Spinal cord (tissue), 10 donors: ENCODE results near the gene VPS37B. TPM values are rescaled to one million over a fixed set of nuclear protein-coding genes. Genes with fewer than 3 reads are reported as not detected.
"Not testable (repeated sequence)": the region's sequence is repeated elsewhere in the genome, so short reads cannot be mapped to it uniquely, and the experiment has no call there.

ENCODE experiments used
- DNase-seq, 6 donors: peaks; one replicate each; pipeline versions ENCODE4 v3.0.0 to v3.0.0-alpha.2; 2013 to 2015; ENCODE audit warnings: low spot score in 6 of 6, low read depth in 4 of 6
- H3K27ac ChIP-seq: one replicate; pipeline ENCODE4 v1.5.1; 2013; ENCODE audit warnings: low read depth, low read length, control low read depth
- H3K27me3 ChIP-seq: one replicate; pipeline ENCODE4 v1.6.1; 2013; ENCODE audit warnings: low read length; ENCODE audit not compliant: control insufficient read depth, insufficient read depth
- H3K36me3 ChIP-seq: one replicate; pipeline ENCODE4 v1.6.1; 2013; ENCODE audit warnings: low read length; ENCODE audit not compliant: control insufficient read depth, insufficient read depth
- H3K4me1 ChIP-seq: one replicate; pipeline ENCODE4 v1.6.1; 2013; ENCODE audit warnings: low read length; ENCODE audit not compliant: control insufficient read depth, insufficient read depth
- H3K4me3 ChIP-seq: one replicate; pipeline ENCODE4 v1.5.1; 2013; ENCODE audit warnings: low read depth, low read length, control low read depth
- H3K9me3 ChIP-seq: one replicate; pipeline ENCODE4 v1.6.1; 2013; ENCODE audit warnings: low read length; ENCODE audit not compliant: control insufficient read depth, insufficient read depth
- WGBS: methylation state at CpG from one replicate; pipeline ENCODE4 v1.1.5; 2013; ENCODE audit warnings: missing lambda C conversion rate; ENCODE audit not compliant: insufficient coverage; 5-methylcytosine and 5-hydroxymethylcytosine counted together
- long read RNA-seq, 4 donors: transcript quantifications; one replicate each; lab custom pipeline, GENCODE V29; 2026
- polyA plus RNA-seq, 2 donors: library from polyadenylated mRNA; unstranded; fragments of 120-200 nt; gene quantifications; one replicate each; pipeline ENCODE4 v1.2.1, GENCODE V29; 2013; ENCODE audit not compliant: insufficient read length in 2 of 2
- total RNA-seq, 2 donors: library from RNA; depleted of rRNA in 1 of 2; stranded (reverse); fragments of 120-200 nt in 1 of 2; fragments of >200 nt in 1 of 2; gene quantifications; one replicate each; pipeline versions ENCODE4 v1.2.3 to v1.2.4, GENCODE V29; 2013 to 2014
- donor health status: healthy.

The VPS37B gene, protein sequence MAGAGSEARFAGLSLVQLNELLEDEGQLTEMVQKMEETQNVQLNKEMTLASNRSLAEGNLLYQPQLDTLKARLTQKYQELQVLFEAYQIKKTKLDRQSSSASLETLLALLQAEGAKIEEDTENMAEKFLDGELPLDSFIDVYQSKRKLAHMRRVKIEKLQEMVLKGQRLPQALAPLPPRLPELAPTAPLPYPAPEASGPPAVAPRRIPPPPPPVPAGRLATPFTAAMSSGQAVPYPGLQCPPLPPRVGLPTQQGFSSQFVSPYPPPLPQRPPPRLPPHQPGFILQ
- total RNA-seq = 10 to 100 TPM; 13.7 to 23.4 TPM
- 10 to 100 TPM; 40.6 to 43.2 TPM for polyA plus RNA-seq
- long read RNA-seq, donor 1, transcript VPS37B-201 (4 exons, 3,028 nt) = major isoform, 22 of 29 reads
- long read RNA-seq, donor 1, partial matches to known transcripts = 0 of 29 reads
- long read RNA-seq, donor 1, other reads (novel, unspliced or antisense) = 7 of 29 reads
- long read RNA-seq, donor 2, transcript VPS37B-201 (4 exons, 3,028 nt) = major isoform, 16 of 21 reads
- long read RNA-seq, donor 2, partial matches to known transcripts = 5 of 21 reads
- long read RNA-seq, donor 2, other reads (novel, unspliced or antisense) = 0 of 21 reads
- long read RNA-seq, donor 3, transcript VPS37B-201 (4 exons, 3,028 nt) = major isoform, 18 of 23 reads
- long read RNA-seq, donor 3, partial matches to known transcripts = 5 of 23 reads
- long read RNA-seq, donor 3, other reads (novel, unspliced or antisense) = 0 of 23 reads
- long read RNA-seq, donor 4, transcript VPS37B-201 (4 exons, 3,028 nt) = major isoform, 7 of 212 reads
- long read RNA-seq, donor 4, partial matches to known transcripts = 205 of 212 reads
- long read RNA-seq, donor 4, other reads (novel, unspliced or antisense) = 0 of 212 reads

DNA sequence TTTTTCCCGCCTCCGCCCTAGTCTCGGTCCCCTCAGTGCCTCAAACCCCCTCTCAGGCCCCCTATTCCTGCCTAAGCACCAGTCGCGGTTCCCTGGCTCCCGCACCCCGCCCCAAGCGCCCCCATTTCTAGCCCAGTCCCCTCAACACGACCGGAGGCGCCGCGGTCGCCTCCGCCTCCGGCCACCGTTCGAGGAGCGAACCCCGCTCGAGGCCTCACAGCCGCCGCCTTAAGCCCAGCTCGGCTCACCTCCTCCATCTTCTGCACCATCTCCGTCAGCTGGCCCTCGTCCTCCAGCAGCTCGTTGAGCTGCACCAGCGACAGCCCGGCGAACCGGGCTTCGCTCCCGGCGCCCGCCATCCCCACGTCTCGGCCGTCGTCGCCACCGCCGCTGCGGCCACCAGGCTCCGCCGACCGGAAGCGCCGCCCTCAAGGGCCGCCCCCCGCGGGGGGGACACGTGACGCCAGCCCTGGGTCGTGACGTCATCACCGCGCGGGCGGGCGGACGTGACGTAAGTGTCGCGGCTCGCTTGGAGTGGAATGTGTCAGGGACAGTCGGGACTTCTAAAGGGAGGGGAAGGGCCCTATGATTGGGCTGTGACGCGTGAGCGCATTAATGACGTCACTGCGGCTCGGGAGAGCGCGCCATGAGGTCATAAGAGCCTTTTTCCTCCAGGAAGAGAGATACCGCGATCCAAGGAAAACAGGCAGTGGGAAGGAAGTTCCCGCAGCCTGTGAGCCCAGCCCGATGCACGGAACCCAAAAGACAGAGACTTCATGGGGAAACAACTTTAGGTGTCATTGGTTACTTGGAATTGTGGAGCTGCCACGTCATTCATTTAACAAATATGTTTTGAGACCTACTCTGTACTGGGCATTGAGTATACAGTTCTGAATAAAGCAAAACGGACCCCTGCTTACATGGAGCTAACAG, at the start of gene VPS37B:
VPS37B (minus strand) TSS at position 421 of the 933 bp plus-strand sequence; CDS start at position 359, 62 bp downstream.
- Histone ChIP-seq H3K27me3 (no peaks in the 10 kb centered on the region), H3K27ac (peak within 1 kb of the TSS; percentile 94), H3K36me3 (no peaks in the 10 kb centered on the region), H3K9me3 (no peaks in the 10 kb centered on the region), H3K4me3 (peak within 1 kb of the TSS; percentile 97), H3K4me1 (peaks cover 40% of the 10 kb centered on the region)
- peak in 3 of 6 donors; percentile 78 to 95 (median 94) for DNase-seq
- WGBS = 3% methylated on average over 76 of the region's 81 CpGs

DNA sequence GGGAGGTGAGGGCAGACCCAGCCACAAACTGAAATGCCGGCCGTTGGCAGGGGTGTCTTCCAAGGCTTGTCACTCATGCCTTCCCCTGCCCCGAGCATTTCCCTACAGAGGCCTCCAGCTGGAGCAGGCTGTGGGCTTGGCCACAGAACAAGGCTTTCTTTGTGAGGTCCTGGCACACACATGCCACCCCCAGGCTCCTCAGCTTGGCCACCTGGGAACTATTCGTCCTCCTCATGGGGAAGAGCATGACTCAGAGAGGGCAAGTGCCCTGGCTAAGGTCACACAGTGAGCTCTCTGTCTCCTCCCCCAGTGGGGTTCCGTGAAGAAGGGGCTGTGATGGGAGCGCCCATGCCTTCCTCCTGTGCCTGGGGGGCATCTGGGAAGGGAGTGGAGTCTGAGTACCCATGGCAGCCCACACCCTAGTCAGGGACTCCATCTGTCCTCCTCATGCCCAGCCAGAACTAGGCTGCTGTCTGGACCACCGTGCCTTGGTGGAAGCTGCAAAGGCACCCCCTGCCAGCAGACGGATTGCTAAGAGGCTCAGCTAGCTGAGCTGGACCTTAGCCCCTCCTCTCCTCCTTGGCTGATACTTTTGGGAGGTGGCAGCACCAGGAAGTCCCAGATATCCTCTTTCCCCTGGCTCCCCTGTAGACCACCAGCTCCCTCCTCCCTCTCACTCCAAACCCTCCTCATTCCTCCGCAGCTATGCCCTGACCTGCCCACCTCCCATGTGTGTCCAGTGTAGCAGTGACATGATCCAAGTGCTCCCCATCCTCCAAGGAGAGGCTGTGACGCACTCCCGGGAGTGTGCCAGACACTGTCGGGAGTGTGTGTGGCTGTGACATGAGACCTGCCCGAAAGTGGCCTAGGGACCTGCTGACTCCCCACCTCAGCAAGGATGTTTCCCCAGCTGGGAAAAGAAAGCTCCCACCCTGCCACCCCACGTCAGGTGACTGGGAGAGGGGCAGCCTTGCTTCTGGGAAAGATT, 49.0 kb upstream of the VPS37B start:
- Histone ChIP-seq H3K36me3 (peaks cover 59% of the 10 kb centered on the region), H3K9me3 (no peaks in the 10 kb centered on the region), H3K27me3 (no peaks in the 10 kb centered on the region), H3K4me1 (peaks cover 53% of the 10 kb centered on the region), H3K4me3 (no peak overlapping the region), H3K27ac (peak overlapping the region; percentile 49)
- peak in 5 of 6 donors; percentile 57 to 92 (median 73) for DNase-seq
- 43% methylated on average over 10 of the region's 14 CpGs for WGBS

DNA sequence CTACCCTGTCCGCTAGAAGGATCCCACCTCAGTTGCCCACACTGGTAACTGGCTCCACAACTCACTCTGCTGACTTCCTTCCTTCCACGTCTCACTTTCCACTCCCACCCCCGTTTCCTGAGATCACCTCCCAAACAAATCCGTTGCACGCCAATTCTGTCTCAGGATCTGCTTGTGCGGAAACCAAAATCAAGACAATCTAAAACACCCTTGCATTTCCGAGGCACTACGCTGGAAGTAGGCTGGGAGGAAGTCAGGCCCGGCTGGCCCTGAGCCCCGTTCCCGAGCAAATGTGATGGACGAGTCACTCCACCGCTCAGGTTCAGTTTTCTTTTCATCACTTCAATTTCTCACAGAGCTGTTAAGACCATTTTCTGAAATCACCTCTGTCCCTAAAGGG, 47.3 kb upstream of the VPS37B start:
- no peaks in the 10 kb centered on the region for H3K9me3 ChIP-seq
- no peaks in the 10 kb centered on the region for H3K27me3 ChIP-seq
- peaks cover 45% of the 10 kb centered on the region for H3K4me1 ChIP-seq
- H3K36me3 ChIP-seq = peaks cover 50% of the 10 kb centered on the region
- no peak overlapping the region for H3K27ac ChIP-seq
- H3K4me3 ChIP-seq = no peak overlapping the region
- no peak for DNase-seq
- WGBS = 90% methylated on average over 12 of the region's 13 CpGs

DNA sequence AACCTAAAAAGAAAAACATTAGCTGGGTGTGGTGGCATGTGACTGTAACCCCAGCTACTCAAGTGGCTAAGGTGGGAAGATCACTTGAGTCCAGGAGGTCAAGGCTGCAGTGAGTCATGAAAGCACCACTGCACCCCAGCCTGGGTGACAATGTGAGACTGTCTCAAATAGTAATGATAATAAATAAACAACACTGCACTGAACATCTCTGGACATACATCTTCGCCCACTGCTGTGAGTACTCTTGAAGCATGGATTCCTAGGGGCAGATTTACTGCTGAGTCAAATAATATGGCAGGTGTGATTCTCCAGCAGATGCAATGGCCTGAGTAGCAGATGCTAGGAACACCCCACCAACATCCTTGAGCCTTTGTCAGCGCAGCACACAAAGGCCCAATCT, 46.7 kb upstream of the VPS37B start:
- Histone ChIP-seq H3K4me3 (no peak overlapping the region), H3K36me3 (peaks cover 51% of the 10 kb centered on the region), H3K27me3 (no peaks in the 10 kb centered on the region), H3K27ac (no peak overlapping the region), H3K9me3 (no peaks in the 10 kb centered on the region), H3K4me1 (peaks cover 45% of the 10 kb centered on the region)
- 40% methylated on average over 1 of the region's 2 CpGs for WGBS
- DNase-seq = no peak

DNA sequence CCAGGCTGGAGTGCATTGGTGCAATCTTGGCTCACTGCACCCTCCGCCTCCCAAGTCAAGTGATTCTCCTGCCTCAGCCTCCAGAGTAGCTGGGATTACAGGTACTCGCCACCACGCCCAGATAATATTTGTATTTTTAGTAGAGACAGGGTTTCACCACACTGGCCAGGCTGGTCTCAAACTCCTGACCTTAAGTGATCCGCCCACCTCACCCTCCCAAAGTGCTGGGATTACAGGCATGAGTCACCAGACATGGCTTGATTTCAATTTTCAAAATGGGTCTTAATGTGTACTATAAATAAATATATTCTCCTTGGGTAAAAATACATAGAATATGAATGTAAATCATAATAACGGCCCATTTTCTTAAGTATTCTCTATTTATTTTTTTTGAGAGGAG, 45.4 kb upstream of the VPS37B start:
- not testable (repeated sequence) for H3K27ac ChIP-seq, H3K4me3 ChIP-seq, H3K27me3 ChIP-seq, H3K9me3 ChIP-seq, DNase-seq
- H3K36me3 ChIP-seq = peaks cover 50% of the 10 kb centered on the region
- WGBS = 100% methylated on average over 1 of the region's 5 CpGs
- peaks cover 33% of the 10 kb centered on the region for H3K4me1 ChIP-seq

DNA sequence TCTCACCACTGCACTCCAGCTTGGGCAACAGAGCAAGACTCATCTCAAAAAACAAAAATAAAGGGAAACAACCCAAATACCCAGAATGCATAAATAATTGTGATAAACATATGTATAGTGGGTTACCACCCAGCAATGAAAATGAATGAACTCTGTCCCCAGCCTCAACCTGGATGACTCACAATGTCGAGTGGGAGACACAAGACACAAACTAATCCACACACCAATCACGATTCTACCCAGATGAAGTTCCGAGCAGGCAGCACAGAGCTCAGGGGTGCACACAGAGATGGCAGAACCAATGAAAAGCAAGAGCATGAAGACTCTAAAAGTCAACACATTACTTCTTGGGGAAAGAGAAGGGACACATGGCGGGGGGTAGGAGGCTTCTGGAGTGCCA, 43.2 kb upstream of the VPS37B start:
- H3K4me3 ChIP-seq = no peak overlapping the region
- H3K27ac ChIP-seq = no peak overlapping the region
- no peaks in the 10 kb centered on the region for H3K9me3 ChIP-seq
- peaks cover 14% of the 10 kb centered on the region for H3K4me1 ChIP-seq
- no peaks in the 10 kb centered on the region for H3K27me3 ChIP-seq
- no peak for DNase-seq
- 100% methylated on average over 2 of the region's 4 CpGs for WGBS
- H3K36me3 ChIP-seq = peaks cover 45% of the 10 kb centered on the region

DNA sequence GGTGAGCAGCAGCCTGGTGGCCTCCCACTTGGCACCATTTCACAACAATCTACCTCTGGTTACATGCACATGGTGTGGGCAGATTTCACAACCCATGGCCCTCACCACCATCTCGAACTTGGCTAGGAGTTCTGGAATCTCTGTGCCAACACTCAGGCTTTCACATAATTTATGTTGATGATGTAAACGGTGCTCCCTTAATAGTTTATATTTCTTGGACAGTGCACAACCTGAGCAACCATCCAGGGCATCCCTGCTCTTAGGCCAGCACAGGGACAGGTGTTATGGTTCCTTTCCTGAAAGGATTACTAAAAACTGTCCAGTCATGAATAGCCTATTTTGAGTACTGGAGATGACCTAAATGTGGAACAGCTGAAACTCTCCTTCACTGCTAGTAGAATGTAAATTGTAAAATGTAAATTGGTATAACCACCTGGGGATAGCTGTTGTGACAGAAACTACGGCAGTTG, 41.7 kb upstream of the VPS37B start:
- DNase-seq = no peak
- 67% methylated on average over 1 of the region's 3 CpGs for WGBS
- Histone ChIP-seq H3K27me3 (no peaks in the 10 kb centered on the region), H3K27ac (no peak overlapping the region), H3K4me1 (no peaks in the 10 kb centered on the region), H3K9me3 (no peaks in the 10 kb centered on the region), H3K4me3 (no peak overlapping the region), H3K36me3 (peaks cover 43% of the 10 kb centered on the region)

DNA sequence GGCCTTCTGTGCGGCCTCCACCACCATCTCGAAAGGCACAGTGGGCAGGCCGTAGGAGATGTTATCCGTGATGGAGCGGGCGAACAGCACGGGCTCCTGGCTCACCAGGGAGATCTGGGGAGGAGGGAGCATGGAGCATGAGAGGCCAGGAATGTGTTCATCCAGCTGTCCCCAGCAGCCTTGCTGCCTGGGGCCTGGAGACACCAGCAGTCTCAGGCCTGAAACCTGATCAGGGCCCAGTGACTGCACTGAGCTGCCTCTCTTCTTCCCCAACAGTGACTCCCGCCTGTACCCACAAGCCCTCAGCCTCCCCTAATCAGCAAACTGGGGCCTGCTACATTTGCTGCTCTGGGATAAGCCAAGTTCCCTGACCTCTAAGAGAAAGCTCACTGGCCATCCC, 39.4 kb upstream of the VPS37B start:
- Histone ChIP-seq H3K27ac (no peak overlapping the region), H3K4me1 (no peaks in the 10 kb centered on the region), H3K36me3 (peaks cover 47% of the 10 kb centered on the region), H3K27me3 (no peaks in the 10 kb centered on the region), H3K9me3 (no peaks in the 10 kb centered on the region), H3K4me3 (no peak overlapping the region)
- no peak for DNase-seq
- 87% methylated on average over 7 of the region's 8 CpGs for WGBS
